Measurements from ENCODE around the gene SCAMP4. TPM values are rescaled to one million over a fixed set of nuclear protein-coding genes. Genes with fewer than 3 reads are reported as not detected.

The SCAMP4 gene
- total and polyA plus RNA-seq, 2 experiments from 2014 or later, result 69.3 to 89.8 TPM

GRCh38 chr19:1861599-1862031 is 43.6 kb upstream of the SCAMP4 start:
- H3K27ac ChIP-seq, result peak overlapping the region; percentile 67
- H3K4me3 ChIP-seq, result peak overlapping the region; percentile 90
- no peak overlapping the region for H2AFZ ChIP-seq
- 16% methylated on average over 23 of the region's 23 CpGs for WGBS (ENCODE audit: low lambda C conversion rate, missing lambda C conversion rate)
- H3K4me1 ChIP-seq (ENCODE audit: insufficient read depth), result peaks cover 59% of the 10 kb centered on the region
- TF ChIP-seq CTCF (IDR thresholded peaks at IDR 0.05; ENCODE audit: poor library complexity), result no peak
- TF ChIP-seq EZH2 (IDR thresholded peaks at IDR 0.05; ENCODE audit: borderline replicate concordance), result no peak
- no peak for TF ChIP-seq EZH2phosphoT487 (IDR thresholded peaks at IDR 0.05; ENCODE audit: low read depth, severe bottlenecking, unreplicated experiment)
- peaks cover 55% of the 10 kb centered on the region for H3K79me2 ChIP-seq
- no peaks in the 10 kb centered on the region for H3K9me3 ChIP-seq (ENCODE audit: low read depth)
- no peaks in the 10 kb centered on the region for H3K27me3 ChIP-seq
- no peak for DNase-seq (ENCODE audit: low spot score)
- H3K4me2 ChIP-seq, result peak overlapping the region; percentile 98
- H3K36me3 ChIP-seq (replicated peaks; ENCODE audit: insufficient read depth, low read depth), result no peaks in the 10 kb centered on the region
- peaks cover 42% of the 10 kb centered on the region for H4K20me1 ChIP-seq (ENCODE audit: insufficient read depth, poor library complexity, severe bottlenecking)
- H3K9me2 ChIP-seq (replicated peaks; ENCODE audit: insufficient read depth), result no peaks in the 10 kb centered on the region

GRCh38 chr19:1862068-1862423 is 43.2 kb upstream of the SCAMP4 start:
- WGBS (ENCODE audit: low lambda C conversion rate, missing lambda C conversion rate), result 5% methylated on average over 21 of the region's 21 CpGs
- Histone ChIP-seq H3K4me1 (ENCODE audit: insufficient read depth) (peaks cover 54% of the 10 kb centered on the region), H3K79me2 (peaks cover 54% of the 10 kb centered on the region)

GRCh38 chr19:1862424-1863327 is 42.5 kb upstream of the SCAMP4 start:
- H3K4me1 ChIP-seq (ENCODE audit: insufficient read depth), result peaks cover 49% of the 10 kb centered on the region
- H4K20me1 ChIP-seq (ENCODE audit: insufficient read depth, poor library complexity, severe bottlenecking), result peaks cover 42% of the 10 kb centered on the region
- no peaks in the 10 kb centered on the region for H3K36me3 ChIP-seq (replicated peaks; ENCODE audit: insufficient read depth, low read depth)
- H3K9me3 ChIP-seq (ENCODE audit: low read depth), result no peaks in the 10 kb centered on the region
- peak overlapping the region; percentile 94 for H3K4me3 ChIP-seq
- no peak overlapping the region for H2AFZ ChIP-seq
- peak overlapping the region; percentile 98 for H3K4me2 ChIP-seq
- WGBS (ENCODE audit: low lambda C conversion rate, missing lambda C conversion rate), result under 1% methylated on average over 35 of the region's 109 CpGs
- peak; percentile 75 for DNase-seq (ENCODE audit: low spot score)
- no peak for TF ChIP-seq EZH2phosphoT487 (IDR thresholded peaks at IDR 0.05; ENCODE audit: low read depth, severe bottlenecking, unreplicated experiment)
- no peak for TF ChIP-seq EZH2 (IDR thresholded peaks at IDR 0.05; ENCODE audit: borderline replicate concordance)
- no peak for TF ChIP-seq CTCF (IDR thresholded peaks at IDR 0.05; ENCODE audit: poor library complexity)
- H3K79me2 ChIP-seq, result peaks cover 51% of the 10 kb centered on the region
- peak overlapping the region; percentile 86 for H3K27ac ChIP-seq
- H3K27me3 ChIP-seq, result no peaks in the 10 kb centered on the region
- H3K9me2 ChIP-seq (replicated peaks; ENCODE audit: insufficient read depth), result no peaks in the 10 kb centered on the region

More at GRCh38 chr19:1862068-1862423, 43.2 kb upstream of the SCAMP4 start:
- Histone ChIP-seq H3K9me2 (replicated peaks; ENCODE audit: insufficient read depth) (no peaks in the 10 kb centered on the region), H2AFZ (no peak overlapping the region), H3K4me3 (peak overlapping the region; percentile 90), H3K4me2 (peak overlapping the region; percentile 98), H3K27ac (peak overlapping the region; percentile 67), H4K20me1 (ENCODE audit: insufficient read depth, poor library complexity, severe bottlenecking) (peaks cover 42% of the 10 kb centered on the region), H3K9me3 (ENCODE audit: low read depth) (no peaks in the 10 kb centered on the region), H3K27me3 (no peaks in the 10 kb centered on the region), H3K36me3 (replicated peaks; ENCODE audit: insufficient read depth, low read depth) (no peaks in the 10 kb centered on the region)
- no peak for DNase-seq (ENCODE audit: low spot score)
- TF ChIP-seq CTCF (IDR thresholded peaks at IDR 0.05; ENCODE audit: poor library complexity), result no peak

Measured in hepatocyte (in vitro differentiated cells).